ENCODE results near the gene MAPKAP1. TPM values are rescaled to one million over a fixed set of nuclear protein-coding genes. Genes with fewer than 3 reads are reported as not detected.

The MAPKAP1 gene
- total RNA-seq, 1 donor from 2014 or later: 67.3 TPM

DNA sequence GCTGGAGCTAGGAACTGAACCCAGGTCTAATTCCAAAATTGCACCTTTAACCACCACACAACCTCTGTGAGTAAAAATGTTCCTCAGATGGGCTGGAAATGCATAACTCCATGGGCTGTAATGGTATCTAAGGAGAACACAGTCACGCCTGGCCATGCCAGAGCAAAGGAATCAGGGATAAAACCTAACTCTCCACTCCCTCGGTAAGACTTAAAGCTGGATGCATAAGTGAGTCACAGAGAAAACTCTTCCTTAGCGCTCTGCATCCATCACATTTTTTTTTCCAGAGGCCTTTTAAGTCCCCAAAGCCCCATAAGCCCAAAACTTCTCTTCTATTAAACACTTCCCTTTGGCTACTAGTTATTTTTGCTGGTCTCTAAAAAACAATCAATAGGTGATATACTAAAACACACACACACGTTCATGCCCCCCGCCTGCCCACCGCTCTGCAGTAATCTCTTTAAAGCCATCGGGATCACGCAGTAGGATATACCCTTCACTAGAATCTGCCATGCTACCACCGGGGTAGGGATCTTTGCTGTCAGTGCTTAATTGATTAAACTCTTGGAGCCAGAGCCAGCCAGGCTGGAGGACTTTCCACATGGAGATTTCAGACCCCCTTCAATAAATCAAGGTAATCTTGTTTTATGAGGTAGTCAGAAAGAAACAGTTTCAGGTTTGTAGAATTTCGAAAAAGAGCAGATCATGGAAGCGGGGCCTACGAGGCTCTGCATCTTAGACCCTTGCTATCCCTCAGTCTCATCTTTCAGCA is 212.9 kb downstream of the MAPKAP1 start:
- H3K36me3 Mint-ChIP-seq: peaks cover 5% of the 10 kb centered on the region
- no peaks in the 10 kb centered on the region for H3K9me3 Mint-ChIP-seq
- no peak overlapping the region for H3K27ac Mint-ChIP-seq
- H3K27me3 Mint-ChIP-seq: no peaks in the 10 kb centered on the region
- no peak overlapping the region for H3K4me3 Mint-ChIP-seq
- TF ChIP-seq, protein P1, sequence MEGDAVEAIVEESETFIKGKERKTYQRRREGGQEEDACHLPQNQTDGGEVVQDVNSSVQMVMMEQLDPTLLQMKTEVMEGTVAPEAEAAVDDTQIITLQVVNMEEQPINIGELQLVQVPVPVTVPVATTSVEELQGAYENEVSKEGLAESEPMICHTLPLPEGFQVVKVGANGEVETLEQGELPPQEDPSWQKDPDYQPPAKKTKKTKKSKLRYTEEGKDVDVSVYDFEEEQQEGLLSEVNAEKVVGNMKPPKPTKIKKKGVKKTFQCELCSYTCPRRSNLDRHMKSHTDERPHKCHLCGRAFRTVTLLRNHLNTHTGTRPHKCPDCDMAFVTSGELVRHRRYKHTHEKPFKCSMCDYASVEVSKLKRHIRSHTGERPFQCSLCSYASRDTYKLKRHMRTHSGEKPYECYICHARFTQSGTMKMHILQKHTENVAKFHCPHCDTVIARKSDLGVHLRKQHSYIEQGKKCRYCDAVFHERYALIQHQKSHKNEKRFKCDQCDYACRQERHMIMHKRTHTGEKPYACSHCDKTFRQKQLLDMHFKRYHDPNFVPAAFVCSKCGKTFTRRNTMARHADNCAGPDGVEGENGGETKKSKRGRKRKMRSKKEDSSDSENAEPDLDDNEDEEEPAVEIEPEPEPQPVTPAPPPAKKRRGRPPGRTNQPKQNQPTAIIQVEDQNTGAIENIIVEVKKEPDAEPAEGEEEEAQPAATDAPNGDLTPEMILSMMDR (conservative IDR thresholded peaks at IDR 0.05): no peak
- DNase-seq (ENCODE audit: extremely low spot score, unreplicated experiment): no peak
- peaks cover 19% of the 10 kb centered on the region for H3K4me1 Mint-ChIP-seq (ENCODE audit: unreplicated experiment)

DNA sequence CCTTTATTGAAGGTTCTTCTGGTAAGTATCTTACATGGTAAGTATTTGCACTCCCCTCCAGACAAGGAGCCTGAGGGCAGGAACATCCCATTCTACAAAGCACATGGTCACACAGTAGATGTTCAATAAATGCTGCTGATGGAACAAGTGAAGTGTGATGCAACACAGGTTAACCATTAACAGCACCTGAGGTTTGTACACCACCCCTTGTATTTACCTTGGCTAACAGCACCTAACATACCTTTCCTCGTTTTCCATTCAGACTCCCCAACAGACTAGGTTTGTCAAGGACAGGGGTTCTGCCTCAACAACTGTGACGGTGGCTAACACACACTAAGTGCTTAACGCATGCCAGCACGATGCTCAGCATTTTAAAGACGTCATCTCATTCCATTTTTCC is 213.6 kb downstream of the MAPKAP1 start:
- H3K4me1 Mint-ChIP-seq (ENCODE audit: unreplicated experiment): peaks cover 20% of the 10 kb centered on the region
- DNase-seq (ENCODE audit: extremely low spot score, unreplicated experiment): no peak
- peaks cover 7% of the 10 kb centered on the region for H3K36me3 Mint-ChIP-seq
- TF ChIP-seq, protein P1 (conservative IDR thresholded peaks at IDR 0.05): no peak
- no peaks in the 10 kb centered on the region for H3K9me3 Mint-ChIP-seq
- no peak overlapping the region for H3K4me3 Mint-ChIP-seq
- H3K27ac Mint-ChIP-seq: no peak overlapping the region
- no peaks in the 10 kb centered on the region for H3K27me3 Mint-ChIP-seq

DNA sequence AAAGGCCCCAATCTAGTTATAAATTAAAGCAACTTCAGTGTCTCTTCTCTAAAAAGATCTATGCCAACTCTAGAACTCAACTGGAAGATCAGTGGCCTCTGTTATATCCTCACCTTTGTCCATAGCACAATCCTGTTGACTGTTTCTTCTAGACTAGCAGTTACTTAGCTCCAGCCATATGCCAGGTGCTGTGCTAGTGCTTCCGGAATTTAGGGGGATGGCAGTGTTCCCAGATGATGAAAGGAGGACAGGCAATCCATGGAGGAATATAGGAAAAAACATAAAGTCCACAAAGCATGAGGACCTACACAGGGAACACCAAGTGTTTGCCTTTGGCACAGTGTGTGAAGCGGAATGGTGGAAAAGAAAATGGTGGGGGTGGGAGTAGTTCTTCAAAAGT is 214.3 kb downstream of the MAPKAP1 start:
- H3K4me1 Mint-ChIP-seq (ENCODE audit: unreplicated experiment): peaks cover 20% of the 10 kb centered on the region

DNA sequence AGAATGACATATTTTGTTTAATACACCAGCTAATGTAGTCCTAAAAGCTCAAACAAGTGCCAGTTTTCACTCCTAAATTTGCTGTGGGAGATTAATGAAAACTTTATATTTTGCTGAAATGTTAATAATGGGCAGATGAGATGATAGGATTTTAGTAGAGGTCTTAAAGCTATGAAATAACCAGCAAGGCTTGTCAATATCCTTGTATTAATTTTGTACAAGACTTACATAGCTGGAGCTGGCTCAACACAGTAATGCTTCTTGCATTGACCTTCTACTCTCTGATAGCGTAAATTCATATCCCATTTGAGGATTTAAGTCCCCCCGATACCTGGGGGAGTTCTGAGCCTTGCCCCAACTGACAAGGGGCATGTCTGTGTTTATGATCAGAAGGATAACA is 219.2 kb downstream of the MAPKAP1 start:
- TF ChIP-seq, protein P1 (conservative IDR thresholded peaks at IDR 0.05): no peak
- no peak for DNase-seq (ENCODE audit: extremely low spot score, unreplicated experiment)
- H3K36me3 Mint-ChIP-seq: peaks cover 14% of the 10 kb centered on the region
- no peak overlapping the region for H3K4me3 Mint-ChIP-seq
- H3K9me3 Mint-ChIP-seq: no peaks in the 10 kb centered on the region
- peaks cover 14% of the 10 kb centered on the region for H3K4me1 Mint-ChIP-seq (ENCODE audit: unreplicated experiment)
- no peak overlapping the region for H3K27ac Mint-ChIP-seq
- H3K27me3 Mint-ChIP-seq: no peaks in the 10 kb centered on the region

More for the DNA sequence above, 214.3 kb downstream of the MAPKAP1 start:
- H3K36me3 Mint-ChIP-seq: peaks cover 7% of the 10 kb centered on the region
- H3K4me3 Mint-ChIP-seq: no peak overlapping the region
- TF ChIP-seq, protein P1 (conservative IDR thresholded peaks at IDR 0.05): no peak
- H3K9me3 Mint-ChIP-seq: no peaks in the 10 kb centered on the region
- no peak for DNase-seq (ENCODE audit: extremely low spot score, unreplicated experiment)
- no peaks in the 10 kb centered on the region for H3K27me3 Mint-ChIP-seq
- H3K27ac Mint-ChIP-seq: no peak overlapping the region

- Mint-ChIP-seq H3K9me3 (no peaks in the 10 kb centered on the region), H3K4me3 (no peak overlapping the region), H3K36me3 (peaks cover 14% of the 10 kb centered on the region), H3K4me1 (ENCODE audit: unreplicated experiment) (peaks cover 14% of the 10 kb centered on the region), H3K27ac (no peak overlapping the region), H3K27me3 (no peaks in the 10 kb centered on the region)
- TF ChIP-seq, protein P1 (conservative IDR thresholded peaks at IDR 0.05): no peak
- DNase-seq (ENCODE audit: extremely low spot score, unreplicated experiment): no peak
Measured at GRCh38 chr9:125486576-125486975, 220.4 kb downstream of the MAPKAP1 start.

Measured in type B pancreatic cell (in vitro differentiated cells).